GM19324 (cell line): ENCODE data around the gene CELSR2.
"Not testable (repeated sequence)": the region's sequence is repeated elsewhere in the genome, so short reads cannot be mapped to it uniquely, and the experiment has no call there.

Source experiments
- ATAC-seq: cut with Tn5 transposase; IDR thresholded peaks from one replicate; pipeline ENCODE4 v1.9.1; 2021; ENCODE audit warnings: mild to moderate bottlenecking, moderate library complexity; ENCODE audit not compliant: unreplicated experiment, low FRiP score

Gene CELSR2

GRCh38 chr1:109299558-109300343 lies 50.4 kb downstream of the CELSR2 start:
- ATAC-seq, result no peak

GRCh38 chr1:109300650-109301151 lies 51.4 kb downstream of the CELSR2 start:
- ATAC-seq, result no peak

GRCh38 chr1:109301874-109302273 lies 52.5 kb downstream of the CELSR2 start:
- no peak for ATAC-seq

GRCh38 chr1:109304226-109304920 lies 55.0 kb downstream of the CELSR2 start:
- ATAC-seq, result no peak

- ATAC-seq, result not testable (repeated sequence)
Observed at GRCh38 chr1:109305991-109306390, 56.7 kb downstream of the CELSR2 start.

GRCh38 chr1:109306832-109307273 lies 57.5 kb downstream of the CELSR2 start, which contains the start of gene MYBPHL:
MYBPHL (minus strand) TSS chr1:109307011; CDS start chr1:109306991, 20 bp downstream.
- ATAC-seq, result no peak

GRCh38 chr1:109307274-109308021 lies 58.1 kb downstream of the CELSR2 start:
- no peak for ATAC-seq

- no peak for ATAC-seq
Observed at GRCh38 chr1:109309347-109309746, 60.0 kb downstream of the CELSR2 start.

GRCh38 chr1:109312246-109312645 lies 62.9 kb downstream of the CELSR2 start:
- ATAC-seq, result no peak

- no peak for ATAC-seq
Observed at GRCh38 chr1:109312978-109313775, 63.8 kb downstream of the CELSR2 start.

GRCh38 chr1:109314795-109315194 lies 65.5 kb downstream of the CELSR2 start:
- no peak for ATAC-seq

GRCh38 chr1:109315288-109315687 lies 65.9 kb downstream of the CELSR2 start:
- ATAC-seq, result no peak

- no peak for ATAC-seq
Observed at GRCh38 chr1:109316506-109316905, 67.2 kb downstream of the CELSR2 start.

GRCh38 chr1:109319114-109319513 lies 69.8 kb downstream of the CELSR2 start:
- ATAC-seq, result no peak

GRCh38 chr1:109322974-109323373 lies 73.6 kb downstream of the CELSR2 start:
- ATAC-seq, result no peak
